GM19099 (cell line): ENCODE measurements around the gene ATP4B.

Source experiments
- POLR2A ChIP-seq: IDR thresholded peaks from 3 replicates; pipeline ENCODE4 v1.6.1; 2011; ENCODE audit warnings: low read depth; ENCODE audit not compliant: insufficient read length; ENCODE audit errors: extremely low read depth

ATP4B gene

GRCh38 chr13:113613789-113614379 is 44.1 kb downstream of the ATP4B start:
- TF ChIP-seq POLR2A, result no peak

- no peak for TF ChIP-seq POLR2A
Measured at GRCh38 chr13:113612607-113613006, 45.4 kb downstream of the ATP4B start.

DNA sequence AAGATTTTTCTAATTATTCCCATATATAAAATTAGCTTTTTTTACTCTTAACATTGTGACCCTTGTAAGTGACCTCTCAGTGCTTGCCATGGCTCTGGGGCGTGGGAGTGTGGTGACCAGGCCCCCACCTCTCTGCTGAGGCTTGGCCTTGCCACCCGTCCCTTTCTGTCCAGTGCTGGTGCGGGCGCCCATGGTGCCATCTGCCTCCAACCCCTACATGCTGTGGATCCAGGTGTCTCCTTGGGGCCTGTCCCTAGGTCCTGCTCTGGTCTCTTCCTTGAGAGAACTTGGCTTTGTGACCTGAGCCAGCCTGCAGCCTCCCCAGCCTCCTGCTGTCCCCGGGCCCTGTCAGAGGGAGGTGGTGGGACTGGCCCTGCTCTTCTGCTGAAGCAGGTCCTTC is 46.0 kb downstream of the ATP4B start:
- TF ChIP-seq POLR2A, result no peak

GRCh38 chr13:113610266-113610665 is 47.7 kb downstream of the ATP4B start:
- TF ChIP-seq POLR2A, result no peak

- no peak for TF ChIP-seq POLR2A
Measured at GRCh38 chr13:113609616-113610015, 48.4 kb downstream of the ATP4B start.

- no peak for TF ChIP-seq POLR2A
Measured at GRCh38 chr13:113608967-113609533, 48.9 kb downstream of the ATP4B start.

DNA sequence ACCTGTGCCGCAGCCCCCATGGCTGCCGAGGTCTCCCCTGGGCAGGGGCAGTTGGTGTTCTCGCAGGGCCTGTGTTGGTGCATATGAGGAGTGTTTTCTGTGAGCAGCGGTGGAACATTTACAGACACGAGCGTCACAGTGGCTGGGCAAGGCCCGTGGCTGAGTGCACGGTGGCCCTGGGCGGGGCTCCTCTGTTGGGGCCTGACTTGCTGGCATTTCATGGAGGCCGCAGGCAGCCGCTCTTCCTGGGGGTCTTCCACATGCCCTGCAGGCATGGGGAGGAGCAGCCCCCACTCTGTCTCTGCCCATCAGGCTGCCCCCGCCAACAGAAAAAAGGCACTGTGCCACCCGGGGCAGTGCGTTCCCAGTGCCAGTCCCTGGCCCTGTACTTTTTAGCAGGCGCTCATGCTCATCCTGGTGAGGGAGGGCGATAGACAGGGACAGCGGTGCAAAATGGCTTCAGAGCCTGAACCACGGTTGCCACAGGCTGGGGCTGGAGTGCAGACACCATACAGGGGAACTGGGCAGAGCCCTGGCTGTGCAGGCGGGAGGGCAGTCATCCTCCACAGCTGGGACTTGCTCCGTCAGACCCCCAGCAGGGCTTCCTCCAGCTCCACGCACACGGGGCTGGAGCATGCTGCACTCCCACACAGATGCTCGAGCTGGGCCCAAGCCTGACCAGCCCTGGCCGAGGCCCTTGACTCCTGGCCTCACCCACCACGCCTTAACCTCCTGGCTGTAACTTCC is 49.9 kb downstream of the ATP4B start:
- no peak for TF ChIP-seq POLR2A

DNA sequence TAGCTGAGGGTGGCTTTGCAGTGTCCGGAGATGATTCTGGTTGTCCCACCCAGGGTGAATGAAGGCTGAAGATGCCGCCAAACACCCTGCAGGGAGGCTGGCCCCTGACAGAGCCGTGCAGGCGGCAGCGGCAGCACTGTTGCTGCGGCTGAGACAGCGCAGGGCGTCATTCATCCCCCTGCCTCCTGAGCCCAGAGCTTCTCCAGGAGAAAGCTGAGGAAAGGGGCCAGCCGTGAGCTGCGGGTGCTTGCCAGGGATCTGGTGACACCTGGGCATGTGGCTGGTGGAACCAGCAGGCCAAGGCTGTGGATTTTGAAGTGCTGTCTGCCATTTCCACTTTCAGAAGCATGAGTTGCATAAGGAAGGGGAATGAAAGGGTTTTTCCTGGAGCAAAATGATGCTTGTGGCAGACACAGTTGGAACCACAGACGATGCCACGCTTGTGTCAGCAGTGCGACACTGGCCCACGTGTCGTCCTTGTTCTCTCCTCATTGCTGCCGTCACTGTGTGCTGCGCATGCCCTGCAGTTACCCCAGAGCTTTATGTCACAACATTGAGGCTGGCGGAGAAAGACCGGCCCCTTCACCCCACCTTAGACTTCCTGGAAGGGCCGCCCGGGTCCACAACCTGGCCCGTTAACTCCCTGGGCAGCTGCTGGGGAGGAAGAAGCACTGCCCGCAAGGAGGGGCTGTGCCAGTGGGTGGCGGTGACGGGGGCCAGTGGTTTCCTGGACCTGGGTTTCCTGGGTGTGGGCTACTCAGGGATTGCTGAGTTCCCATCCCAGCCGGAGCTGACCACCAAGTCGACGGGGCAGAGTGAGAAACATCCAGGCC is 50.7 kb downstream of the ATP4B start:
- TF ChIP-seq POLR2A, result no peak

DNA sequence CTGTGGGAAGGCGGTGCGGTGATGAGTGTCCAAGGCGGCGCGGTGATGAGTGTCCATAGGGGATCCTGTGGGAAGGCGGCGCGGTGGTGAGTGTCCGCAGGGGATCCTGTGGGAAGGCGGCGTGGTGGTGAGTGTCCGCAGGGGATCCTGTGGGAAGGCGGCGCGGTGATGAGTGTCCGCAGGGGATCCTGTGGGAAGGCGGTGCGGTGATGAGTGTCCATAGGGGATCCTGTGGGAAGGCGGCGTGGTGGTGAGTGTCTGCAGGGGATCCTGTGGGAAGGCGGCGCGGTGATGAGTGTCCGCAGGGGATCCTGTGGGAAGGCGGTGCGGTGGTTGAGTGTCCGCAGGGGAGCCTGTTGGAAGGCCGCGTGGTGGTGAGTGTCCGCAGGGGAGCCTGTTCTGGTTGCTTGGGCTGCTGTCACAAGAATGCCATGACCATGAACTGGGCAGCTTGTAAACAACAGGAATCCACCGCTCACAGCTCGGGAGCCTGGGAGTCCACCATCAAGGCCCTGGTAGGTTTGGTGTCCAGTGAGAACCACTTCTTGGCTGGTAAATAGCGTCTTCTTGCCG is 52.0 kb downstream of the ATP4B start:
- TF ChIP-seq POLR2A, result no peak

DNA sequence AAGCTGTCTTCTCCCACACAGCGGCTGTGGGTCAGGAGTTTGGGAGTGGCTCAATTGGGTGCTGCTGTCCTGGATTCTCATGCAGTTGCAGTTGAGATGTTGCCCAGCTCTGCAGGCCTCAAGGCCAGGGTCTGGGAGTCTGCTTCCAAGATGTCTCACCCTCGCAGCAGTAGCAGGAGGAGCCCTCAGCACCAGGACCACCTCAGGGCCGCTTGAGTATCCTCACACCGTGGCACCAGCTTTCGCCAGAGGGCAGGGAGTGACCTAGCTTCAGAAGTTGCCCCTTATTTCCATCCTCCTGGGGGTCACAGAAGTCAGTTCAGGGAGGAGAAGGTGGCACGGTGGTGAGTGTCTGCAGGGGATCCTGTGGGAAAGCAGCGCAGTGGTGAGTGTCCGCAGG is 52.5 kb downstream of the ATP4B start:
- no peak for TF ChIP-seq POLR2A

DNA sequence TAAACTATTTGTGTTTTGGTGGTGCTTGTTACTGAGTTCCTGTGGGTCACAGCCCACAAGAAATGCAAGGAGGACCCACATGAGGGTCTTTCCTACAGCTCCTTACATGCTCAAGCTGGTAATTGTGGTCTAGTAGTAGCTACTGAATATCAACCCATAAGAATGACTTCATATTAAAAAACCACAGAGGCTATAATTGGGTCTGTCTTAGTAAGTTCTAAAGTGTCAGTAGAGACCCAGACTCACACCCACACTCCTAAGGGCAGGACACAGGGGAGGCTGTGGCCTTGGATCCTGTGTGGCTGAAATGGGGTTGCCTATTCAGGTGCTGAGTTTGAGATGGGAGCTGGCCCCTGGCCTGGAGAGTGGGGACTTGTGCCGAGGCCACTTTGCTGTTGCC is 53.8 kb downstream of the ATP4B start:
- TF ChIP-seq POLR2A, result no peak

DNA sequence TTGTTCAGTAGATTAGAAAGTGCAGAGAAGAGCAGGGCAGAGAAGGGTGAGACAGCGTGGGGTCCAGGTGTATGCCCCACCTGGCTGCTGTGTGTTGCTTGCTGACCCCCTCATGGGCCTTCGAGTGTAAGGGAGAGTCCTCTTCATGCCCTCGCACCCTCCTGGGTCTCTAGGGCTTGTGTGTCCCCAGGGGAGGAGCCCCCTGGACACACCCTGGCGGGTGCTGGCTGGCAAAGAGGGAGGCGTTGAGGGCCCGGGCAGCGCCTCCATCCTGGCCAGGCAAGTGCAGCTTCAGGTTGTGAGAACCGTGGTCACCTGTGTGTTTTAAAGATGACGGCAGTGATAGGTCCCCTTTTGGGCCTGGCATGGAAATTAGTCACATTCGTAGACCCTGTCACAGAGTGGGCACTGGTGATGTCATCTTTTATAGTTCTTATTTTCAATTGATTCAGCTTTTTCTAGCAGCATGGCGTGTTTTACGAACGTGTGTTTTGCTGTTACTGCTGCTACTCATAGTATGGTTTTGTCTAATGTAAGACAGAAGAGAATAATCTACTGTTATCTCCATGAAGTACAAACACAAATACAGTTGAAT is 54.8 kb downstream of the ATP4B start:
- TF ChIP-seq POLR2A, result no peak

DNA sequence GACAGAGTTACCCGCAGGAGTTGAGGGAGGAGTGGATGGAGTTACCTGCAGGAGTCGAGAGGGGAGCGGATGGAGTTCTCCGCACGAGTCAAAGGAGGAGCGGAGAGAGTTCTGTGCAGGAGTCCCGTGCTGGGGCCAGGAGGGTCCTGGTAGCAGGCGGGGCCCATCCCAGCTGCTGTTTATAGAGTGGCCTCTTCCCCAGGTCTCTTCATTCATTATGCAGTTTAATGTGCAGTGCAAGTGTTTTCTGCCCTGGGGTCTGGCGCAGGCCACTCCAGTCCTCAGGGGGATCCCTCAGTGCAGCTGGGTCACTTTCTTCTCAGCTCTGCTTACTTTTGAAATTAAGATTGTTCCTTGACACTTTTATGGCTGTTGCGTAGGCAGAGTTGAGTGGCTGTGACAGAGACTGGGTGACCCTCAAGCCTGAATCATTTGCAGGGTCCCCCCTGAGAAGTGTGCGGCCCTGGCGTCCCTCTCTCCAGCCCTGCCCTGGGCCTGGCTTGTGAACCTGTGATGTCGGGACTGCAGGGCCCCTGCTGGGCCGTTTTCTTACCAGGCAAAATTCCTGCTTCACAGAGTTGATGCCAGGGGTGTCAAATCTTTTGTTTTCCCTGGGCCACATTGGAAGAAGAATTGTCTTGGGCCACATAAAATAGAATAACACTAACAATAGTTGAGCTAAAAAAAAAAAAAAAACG is 55.6 kb downstream of the ATP4B start:
- TF ChIP-seq POLR2A, result no peak
